ENCODE results near the gene C12orf76.

DNA sequence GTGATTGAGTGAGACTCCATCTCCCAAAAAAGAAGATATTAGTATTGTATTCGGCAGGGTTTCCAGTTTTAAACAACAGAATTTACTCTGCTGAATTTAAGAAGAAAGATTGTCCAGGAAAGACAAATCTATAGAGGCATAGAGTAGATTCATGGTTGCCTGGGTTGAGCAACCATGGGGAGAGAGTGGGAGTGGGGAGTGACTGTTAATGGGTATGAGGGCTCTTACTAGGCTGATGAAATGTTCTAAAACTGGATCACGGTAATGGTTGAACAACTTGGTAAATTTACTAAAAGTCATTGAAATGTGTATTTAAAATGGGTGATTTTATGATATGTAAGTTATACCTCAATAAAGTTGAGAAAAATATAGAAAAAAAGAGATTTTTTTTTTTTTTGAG, 13.9 kb upstream of the C12orf76 start:
- TF ChIP-seq POLR2A (IDR thresholded peaks at IDR 0.05) = no peak
- TF ChIP-seq, protein P1, sequence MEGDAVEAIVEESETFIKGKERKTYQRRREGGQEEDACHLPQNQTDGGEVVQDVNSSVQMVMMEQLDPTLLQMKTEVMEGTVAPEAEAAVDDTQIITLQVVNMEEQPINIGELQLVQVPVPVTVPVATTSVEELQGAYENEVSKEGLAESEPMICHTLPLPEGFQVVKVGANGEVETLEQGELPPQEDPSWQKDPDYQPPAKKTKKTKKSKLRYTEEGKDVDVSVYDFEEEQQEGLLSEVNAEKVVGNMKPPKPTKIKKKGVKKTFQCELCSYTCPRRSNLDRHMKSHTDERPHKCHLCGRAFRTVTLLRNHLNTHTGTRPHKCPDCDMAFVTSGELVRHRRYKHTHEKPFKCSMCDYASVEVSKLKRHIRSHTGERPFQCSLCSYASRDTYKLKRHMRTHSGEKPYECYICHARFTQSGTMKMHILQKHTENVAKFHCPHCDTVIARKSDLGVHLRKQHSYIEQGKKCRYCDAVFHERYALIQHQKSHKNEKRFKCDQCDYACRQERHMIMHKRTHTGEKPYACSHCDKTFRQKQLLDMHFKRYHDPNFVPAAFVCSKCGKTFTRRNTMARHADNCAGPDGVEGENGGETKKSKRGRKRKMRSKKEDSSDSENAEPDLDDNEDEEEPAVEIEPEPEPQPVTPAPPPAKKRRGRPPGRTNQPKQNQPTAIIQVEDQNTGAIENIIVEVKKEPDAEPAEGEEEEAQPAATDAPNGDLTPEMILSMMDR (IDR thresholded peaks at IDR 0.05) = no peak
